HepG2 (cell line): Measurements from ENCODE around the gene DHX58. TPM values are rescaled to one million over a fixed set of nuclear protein-coding genes. Genes with fewer than 3 reads are reported as not detected.

Experiments used
- ATAC-seq: fragments of 200-7000 bp; cut with Tn5 transposase; 3 replicates; pipeline ENCODE4 v1.9.1; 2020; ENCODE audit warnings: mild to moderate bottlenecking, moderate library complexity
- BruUV-seq: library from RNA; stranded (reverse); fragments of 400-500 nt; replicated peaks from 2 replicates; lab custom pipeline; 2021; lab: Mats Ljungman, UMichigan
- CTCF ChIA-PET: fragments of 300-600 bp; formaldehyde crosslinking; extraction: SDS; loops from one replicate; lab custom pipeline; 2021; ENCODE audit warnings: low total read pairs, inconsistent platforms, low intra/inter-chr PET ratio; lab: Yijun Ruan, JAX
- POLR2A ChIA-PET: fragments of 350-600 bp; sonication (Branson Sonifier 250); formaldehyde crosslinking; loops from one replicate; lab custom pipeline; 2020; ENCODE audit warnings: antibody characterized with exemption, inconsistent platforms; lab: Yijun Ruan, JAX
- DNase-seq: peaks from one replicate; pipeline ENCODE4 v3.0.0-alpha.2; 2015; ENCODE audit warnings: low spot score
- FAIRE-seq: peaks from 3 replicates; lab custom pipeline; 2011; peaks lifted over from hg19 to GRCh38; lab: Jason Lieb, UNC
- H2AFZ ChIP-seq: one replicate; pipeline ENCODE4 v1.6.1; 2011; ENCODE audit warnings: low read length, inconsistent platforms
- H3K27ac ChIP-seq: fragments of 300-600 bp; 3 replicates; pipeline ENCODE4 v1.8.0; 2011; ENCODE audit warnings: mixed run types, mild to moderate bottlenecking, mixed read lengths, low read length, inconsistent platforms; ENCODE audit not compliant: insufficient read depth; ENCODE audit errors: extremely low read length
- H3K27me3 ChIP-seq, 2 experiments: fragments of 200-600 bp in 1 of 2; 2 replicates in 1 of 2; 3 replicates in 1 of 2; pipeline versions ENCODE4 v1.6.0 to v1.8.0; 2011; ENCODE audit warnings: low read length in 2 of 2, mild to moderate bottlenecking in 2 of 2, moderate library complexity in 2 of 2, inconsistent platforms in 1 of 2; ENCODE audit not compliant: insufficient read depth in 2 of 2, control insufficient read depth in 1 of 2
- H3K36me3 ChIP-seq, 2 experiments: fragments of 200-600 bp in 1 of 2; replicated peaks in 1 of 2; 2 replicates in 1 of 2; 3 replicates in 1 of 2; pipeline versions ENCODE4 v1.5.1 to v1.8.0; 2011; ENCODE audit warnings: low read length in 2 of 2, inconsistent platforms in 1 of 2; ENCODE audit not compliant: insufficient read depth in 2 of 2, control insufficient read depth in 1 of 2
- H3K4me1 ChIP-seq: 2 replicates; pipeline ENCODE4 v1.5.1; 2012; ENCODE audit warnings: low read length, inconsistent platforms; ENCODE audit not compliant: insufficient read depth
- H3K4me2 ChIP-seq: 2 replicates; pipeline ENCODE4 v1.6.0; 2011; ENCODE audit warnings: low read depth, low read length, inconsistent platforms
- H3K4me3 ChIP-seq, 3 experiments: fragments of 200-600 bp in 1 of 3; sonication (generic), shearing (Covaris generic) in 1 of 3; replicated peaks in 1 of 3; 2 replicates each; pipeline ENCODE4 v1.5.1; 2011 to 2016; ENCODE audit warnings: low read length in 3 of 3, inconsistent platforms in 2 of 3, low read depth in 2 of 3, mild to moderate bottlenecking in 2 of 3, control low read depth in 1 of 3, mixed read lengths in 1 of 3; ENCODE audit not compliant: insufficient read depth in 1 of 3
- H3K79me2 ChIP-seq: one replicate; pipeline ENCODE4 v1.6.1; 2011; ENCODE audit warnings: low read length, inconsistent platforms; ENCODE audit not compliant: insufficient read depth
- H3K9ac ChIP-seq: 2 replicates; pipeline ENCODE4 v1.6.0; 2011; ENCODE audit warnings: mild to moderate bottlenecking, low read depth, low read length, inconsistent platforms; ENCODE audit not compliant: insufficient read depth
- H3K9me3 ChIP-seq: 2 replicates; pipeline ENCODE4 v1.5.1; 2012; ENCODE audit warnings: mild to moderate bottlenecking, low read length
- H4K20me1 ChIP-seq: 2 replicates; pipeline ENCODE4 v1.6.0; 2011; ENCODE audit warnings: inconsistent platforms, mild to moderate bottlenecking, low read length, moderate library complexity; ENCODE audit not compliant: insufficient read depth
- CTCF ChIP-seq: sonication (generic); formaldehyde crosslinking; IDR thresholded peaks from 2 replicates; pipeline ENCODE4 v1.5.0; 2020; ENCODE audit warnings: mild to moderate bottlenecking, missing genetic modification reagents, moderate library complexity
- HOXD1 ChIP-seq: sonication (generic); formaldehyde crosslinking; IDR thresholded peaks from 2 replicates; pipeline ENCODE4 v1.5.0; 2020; ENCODE audit warnings: missing genetic modification reagents
- KDM3A ChIP-seq: IDR thresholded peaks from 2 replicates; pipeline ENCODE4 v1.6.1; 2018; ENCODE audit warnings: low read depth, missing compliant biosample characterization
- LCORL ChIP-seq, 2 experiments: fragments of 450-650 bp in 1 of 2; sonication (generic) in 1 of 2; formaldehyde crosslinking in 1 of 2; IDR thresholded peaks; 2 replicates each; pipeline versions ENCODE4 v1.5.0 to v1.6.1; 2017 to 2020; ENCODE audit warnings: antibody characterized with exemption in 1 of 2, missing genetic modification reagents in 1 of 2
- NKX3-1 ChIP-seq: sonication (generic); formaldehyde crosslinking; IDR thresholded peaks from 2 replicates; pipeline ENCODE4 v1.5.0; 2020; ENCODE audit warnings: missing genetic modification reagents
- PATZ1 ChIP-seq: sonication (generic); formaldehyde crosslinking; IDR thresholded peaks from 2 replicates; pipeline ENCODE4 v1.4.0; 2020; ENCODE audit warnings: missing genetic modification reagents
- STAG1 ChIP-seq: sonication (generic); formaldehyde crosslinking; IDR thresholded peaks from 2 replicates; pipeline ENCODE4 v1.4.0; 2020; ENCODE audit warnings: missing genetic modification reagents
- TEAD3 ChIP-seq: optimal IDR thresholded peaks from 2 replicates; pipeline ENCODE3; 2016; ENCODE audit warnings: borderline replicate concordance
- ZMYM4 ChIP-seq: sonication (generic); formaldehyde crosslinking; IDR thresholded peaks from 2 replicates; pipeline ENCODE4 v1.8.1; 2023; ENCODE audit warnings: mild to moderate bottlenecking, missing genetic modification reagents
- ZNF343 ChIP-seq: sonication (generic); formaldehyde crosslinking; IDR thresholded peaks from 2 replicates; pipeline ENCODE4 v1.4.0; 2020; ENCODE audit warnings: mild to moderate bottlenecking, missing genetic modification reagents
- ZNF430 ChIP-seq: sonication (generic); formaldehyde crosslinking; IDR thresholded peaks from 2 replicates; pipeline ENCODE4 v1.9.0; 2021; ENCODE audit warnings: mild to moderate bottlenecking, missing genetic modification reagents
- WGBS: methylation state at CpG from one replicate; pipeline ENCODE4 v1.1.6; 2017; ENCODE audit warnings: low lambda C conversion rate; 5-methylcytosine and 5-hydroxymethylcytosine counted together
- in situ Hi-C: cut with HindIII; loops from 2 replicates; pipeline ENCODE4 v1.10.0; 2017; ENCODE audit warnings: low pct_unique_long_range_greater_than_20kb; ENCODE audit not compliant: extremely low pct_ligation_motif_present
- intact Hi-C: fragments of 100-400 bp; cut with micrococcal nuclease; formaldehyde crosslinking; loops from one replicate; pipeline ENCODE4 v1.10.0; 2022; ENCODE audit not compliant: unreplicated experiment
- polyA plus RNA-seq, 8 experiments: library from polyadenylated mRNA; depleted of rRNA in 3 of 8; stranded (reverse) in 7 of 8; unstranded in 1 of 8; fragments of >200 nt; fragmentation: Illumina TruSeq in 4 of 8; extraction: Trizol in 4 of 8; gene quantifications; 2 replicates each; pipeline versions ENCODE4 v1.2.1 to v1.2.3, GENCODE V29; 2011 to 2016; ENCODE audit warnings: low read depth in 4 of 8, missing spikeins in 1 of 8, mixed read lengths in 1 of 8; ENCODE audit not compliant: insufficient read depth in 1 of 8
- total RNA-seq, 5 experiments: library from RNA; depleted of rRNA; stranded (reverse); fragments of >200 nt; fragmentation: Illumina TruSeq; extraction: Trizol; gene quantifications; 2 replicates each; pipeline ENCODE4 v1.2.3, GENCODE V29; 2016; ENCODE audit warnings: low read depth in 1 of 5

The DHX58 gene
- total and polyA plus RNA-seq, 2 of the 13 experiments (the other 11 are each of a cell fraction or from before 2014, with no cell fraction given) = 6.7 to 7.8 TPM

- no peaks in the 10 kb centered on the region for H3K36me3 ChIP-seq
- in situ Hi-C loops (no loop called here), intact Hi-C loops (no loop called here)
- H3K9me3 ChIP-seq = no peaks in the 10 kb centered on the region
- WGBS = 7% methylated on average over 13 of the region's 14 CpGs
- peaks cover 6 to 55% of the 10 kb centered on the region in 2 experiments; a peak in 4 of 5 replicates for H3K27me3 ChIP-seq
- no peak overlapping the region for H3K27ac ChIP-seq
- DNase-seq (no peak), ATAC-seq (peak; percentile 36), FAIRE-seq (no peak)
- H3K4me1 ChIP-seq = peaks cover 59% of the 10 kb centered on the region
- H3K9ac ChIP-seq = no peak overlapping the region; the same call in 1 of the 2 replicates
- CTCF ChIA-PET = interaction anchor here (0.8 to 7.0 kb wide), 2 partner anchors 26 to 31 kb away, joined by 3 to 125 read pairs; no protein-coding TSS in a partner anchor
- BruUV-seq = no TSS peak
- peak overlapping the region in 2 of 3 experiments; percentile 14 to 56; a peak in 2 of 6 replicates for H3K4me3 ChIP-seq
- TF ChIP-seq NKX3-1 (no peak), STAG1 (CRISPR knock-in tag) (peak; percentile 41), ZNF430 (CRISPR knock-in tag) (0 out of 2 replicates have a peak, but pooled peaks have one; percentile 13), PATZ1 (CRISPR knock-in tag) (peak; percentile 61; the same call in 1 of the 2 replicates), TEAD3 (CRISPR knock-in tag) (peak; percentile 45), CTCF (CRISPR knock-in tag) (peak; percentile 39), LCORL (IDR thresholded peaks at IDR 0.05) (no peak), LCORL (CRISPR knock-in tag; IDR thresholded peaks at IDR 0.05) (peak; percentile 25; the same call in 1 of the 2 replicates), ZMYM4 (CRISPR knock-in tag) (no peak), KDM3A (CRISPR knock-in tag) (no peak), ZNF343 (CRISPR knock-in tag) (no peak), HOXD1 (CRISPR knock-in tag) (no peak)
- H2AFZ ChIP-seq = no peak overlapping the region
- POLR2A ChIA-PET = interaction anchor here (0.7 to 1.0 kb wide), 4 partner anchors 13 to 139 kb away, joined by 3 to 4 read pairs (median 4); partner anchors contain the start of genes CNP and DHX58
- peak overlapping the region; percentile 65 for H3K4me2 ChIP-seq
- no peaks in the 10 kb centered on the region for H3K79me2 ChIP-seq
- H4K20me1 ChIP-seq = no peaks in the 10 kb centered on the region
Measured at GRCh38 chr17:42098730-42099399, 13.6 kb downstream of the DHX58 start.
